LNCaP clone FGC (cell line): Measurements from ENCODE around the gene DOC2A.

Experiments used
- DNase-seq: peaks from one replicate; pipeline ENCODE4 v3.0.0-alpha.2; 2011; ENCODE audit warnings: low read depth
- H3K4me3 ChIP-seq: 2 replicates; pipeline ENCODE4 v1.5.1; 2011; ENCODE audit warnings: mild to moderate bottlenecking, low read depth, low read length, control low read depth
- CTCF ChIP-seq: IDR thresholded peaks from 2 replicates; pipeline ENCODE4 v1.5.1; 2012; ENCODE audit warnings: mild to moderate bottlenecking; ENCODE audit not compliant: control insufficient read depth, insufficient read depth; ENCODE audit errors: extremely low read depth

Gene DOC2A

GRCh38 chr16:30009085-30009862 is 1.6 kb downstream of the DOC2A start:
- TF ChIP-seq CTCF, result no peak
- H3K4me3 ChIP-seq, result no peak overlapping the region
- DNase-seq, result no peak

DNA sequence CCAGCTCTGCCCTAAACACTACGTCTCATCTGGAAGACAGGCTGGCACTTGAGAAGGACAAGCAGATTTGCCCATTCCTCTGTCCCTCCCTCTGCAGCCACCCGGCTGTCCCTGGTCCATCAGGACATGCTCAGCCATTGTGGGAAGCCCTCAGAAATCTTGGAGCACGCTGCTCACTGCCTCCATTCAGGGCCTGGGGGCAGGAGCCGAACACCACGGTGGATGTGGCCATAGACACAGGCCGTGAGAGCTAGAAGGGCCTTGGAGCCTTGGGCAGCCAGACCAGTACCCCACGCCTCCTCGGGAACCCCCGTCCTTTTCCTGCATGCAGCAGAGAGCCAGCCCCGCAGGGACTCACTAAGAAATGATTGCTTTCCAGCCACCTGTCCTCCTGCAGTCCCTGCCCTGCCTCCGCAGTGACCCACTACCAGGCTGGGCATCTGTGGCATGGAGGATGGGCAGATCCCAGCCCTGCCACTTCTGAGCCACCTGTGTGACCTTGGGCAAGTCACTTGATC is 3.4 kb downstream of the DOC2A start:
- no peak for TF ChIP-seq CTCF

DNA sequence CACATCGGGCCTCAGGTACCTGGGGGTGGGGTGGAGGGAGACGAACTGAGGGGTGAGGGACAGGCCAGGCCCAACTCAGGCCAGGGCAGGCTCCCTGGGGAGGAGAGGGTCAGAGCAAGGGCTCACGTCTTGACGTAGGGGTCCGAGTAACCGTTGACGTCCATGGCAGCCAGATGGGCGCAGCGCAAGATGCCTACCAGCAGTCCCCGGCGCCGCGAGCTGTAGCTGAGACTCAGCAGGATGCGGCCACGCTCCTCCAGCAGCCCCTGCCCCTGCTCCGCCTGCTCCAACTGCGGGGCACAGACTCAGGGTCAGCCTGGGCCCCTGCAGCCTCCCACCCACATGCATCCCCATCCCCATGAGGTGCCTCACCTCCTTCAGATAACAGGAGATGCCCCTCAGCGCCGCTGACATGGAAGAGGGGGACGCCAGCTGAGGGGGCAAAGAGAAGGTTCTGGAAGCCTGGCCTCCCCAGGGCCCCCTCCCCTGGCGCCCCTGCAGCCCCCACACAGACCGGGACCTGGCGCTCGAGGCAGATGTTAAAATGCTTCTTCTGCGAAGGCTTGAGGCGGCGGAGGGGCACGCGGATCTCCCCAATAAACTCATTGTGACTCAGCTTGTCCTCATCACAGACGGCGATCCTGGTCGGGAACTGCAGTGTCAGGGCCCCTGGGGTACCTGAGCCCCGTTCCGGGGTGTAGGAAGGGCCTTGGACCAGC is 4.0 kb downstream of the DOC2A start:
- no peak for DNase-seq
- TF ChIP-seq CTCF, result no peak

More for the DNA sequence above, 3.4 kb downstream of the DOC2A start:
- DNase-seq, result no peak
- no peak overlapping the region for H3K4me3 ChIP-seq

GRCh38 chr16:30006095-30006473 is 4.7 kb downstream of the DOC2A start:
- H3K4me3 ChIP-seq, result no peak overlapping the region
- DNase-seq, result no peak
- no peak for TF ChIP-seq CTCF

More for the DNA sequence above, 4.0 kb downstream of the DOC2A start:
- no peak overlapping the region for H3K4me3 ChIP-seq

- peak; percentile 62 for TF ChIP-seq CTCF
- H3K4me3 ChIP-seq, result no peak overlapping the region
- no peak for DNase-seq
Measured at GRCh38 chr16:30005341-30006094, 5.3 kb downstream of the DOC2A start.

DNA sequence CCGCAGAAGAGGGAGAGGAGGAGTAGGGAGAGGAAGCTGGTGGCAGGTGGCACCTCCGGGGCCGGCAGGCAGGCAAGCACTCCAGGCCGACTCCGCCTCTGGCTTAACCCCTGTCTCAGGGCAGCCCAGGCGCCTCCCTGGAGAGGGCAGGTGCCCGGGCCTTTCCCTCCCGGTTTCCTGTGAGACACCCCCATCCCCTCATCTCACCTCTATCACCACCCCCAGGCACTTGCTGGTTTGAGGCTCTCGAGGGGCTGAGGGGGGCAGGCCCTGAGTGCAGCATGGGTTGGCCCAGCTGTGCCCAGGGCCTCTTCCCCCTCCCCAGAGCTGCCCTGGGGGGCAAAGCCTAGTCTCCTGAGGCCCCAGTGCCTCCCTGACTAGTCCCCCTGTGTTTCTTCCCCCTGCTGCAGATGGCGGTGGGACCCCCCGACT is 6.0 kb downstream of the DOC2A start:
- TF ChIP-seq CTCF, result no peak
- DNase-seq, result no peak
- H3K4me3 ChIP-seq, result no peak overlapping the region
